GM19351 (cell line): ENCODE results near the gene EVI5L.
"Not testable (repeated sequence)": the region's sequence is repeated elsewhere in the genome, so short reads cannot be mapped to it uniquely, and the experiment has no call there.

Experiments
- ATAC-seq: cut with Tn5 transposase; IDR thresholded peaks from one replicate; pipeline ENCODE4 v1.9.1; 2021; ENCODE audit warnings: mild to moderate bottlenecking, moderate library complexity; ENCODE audit not compliant: unreplicated experiment

Gene EVI5L

DNA sequence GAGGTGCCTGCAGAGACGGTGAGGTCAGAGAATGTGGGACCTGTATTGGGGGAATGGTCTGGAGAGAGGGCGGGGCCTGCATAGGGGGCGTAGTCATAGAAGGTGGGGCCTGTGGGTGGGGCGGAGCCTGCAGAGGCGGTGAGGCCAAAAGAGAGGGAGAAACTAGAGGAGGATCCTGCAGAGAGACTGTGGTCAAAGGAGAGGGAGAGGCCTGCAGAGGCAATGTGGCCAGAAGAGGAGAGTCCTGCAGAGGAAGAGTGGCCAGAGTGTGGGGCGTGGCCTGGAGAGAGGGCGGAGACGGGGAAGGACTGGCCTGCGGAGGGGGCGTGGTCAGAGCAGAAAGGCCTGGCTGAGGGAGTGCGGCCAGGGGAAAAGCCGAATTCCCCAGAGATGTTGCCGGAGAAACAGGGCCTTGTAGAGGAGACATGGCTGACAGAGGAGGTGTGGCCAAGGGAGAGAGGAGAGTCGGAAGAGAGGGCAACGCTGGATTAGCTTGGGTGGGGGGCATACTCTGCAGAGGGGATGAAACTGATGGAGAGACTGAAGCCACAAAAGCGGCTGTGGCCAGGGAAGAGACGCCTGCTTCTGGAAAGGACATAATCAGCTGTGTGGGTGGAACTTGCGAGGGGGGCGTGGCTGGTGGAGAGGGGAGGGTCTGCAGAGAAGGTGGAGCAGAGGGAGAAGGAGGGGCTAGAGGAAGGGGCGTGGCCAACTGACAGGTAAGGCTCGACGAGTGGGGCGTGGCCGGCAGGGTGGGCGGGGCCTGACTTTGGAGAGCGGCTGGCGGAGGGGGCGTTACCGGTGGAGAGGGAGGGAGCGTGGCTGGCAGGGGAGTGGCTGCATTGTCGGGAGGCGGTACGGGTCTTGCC is 41.7 kb downstream of the EVI5L start:
- no peak for ATAC-seq

DNA sequence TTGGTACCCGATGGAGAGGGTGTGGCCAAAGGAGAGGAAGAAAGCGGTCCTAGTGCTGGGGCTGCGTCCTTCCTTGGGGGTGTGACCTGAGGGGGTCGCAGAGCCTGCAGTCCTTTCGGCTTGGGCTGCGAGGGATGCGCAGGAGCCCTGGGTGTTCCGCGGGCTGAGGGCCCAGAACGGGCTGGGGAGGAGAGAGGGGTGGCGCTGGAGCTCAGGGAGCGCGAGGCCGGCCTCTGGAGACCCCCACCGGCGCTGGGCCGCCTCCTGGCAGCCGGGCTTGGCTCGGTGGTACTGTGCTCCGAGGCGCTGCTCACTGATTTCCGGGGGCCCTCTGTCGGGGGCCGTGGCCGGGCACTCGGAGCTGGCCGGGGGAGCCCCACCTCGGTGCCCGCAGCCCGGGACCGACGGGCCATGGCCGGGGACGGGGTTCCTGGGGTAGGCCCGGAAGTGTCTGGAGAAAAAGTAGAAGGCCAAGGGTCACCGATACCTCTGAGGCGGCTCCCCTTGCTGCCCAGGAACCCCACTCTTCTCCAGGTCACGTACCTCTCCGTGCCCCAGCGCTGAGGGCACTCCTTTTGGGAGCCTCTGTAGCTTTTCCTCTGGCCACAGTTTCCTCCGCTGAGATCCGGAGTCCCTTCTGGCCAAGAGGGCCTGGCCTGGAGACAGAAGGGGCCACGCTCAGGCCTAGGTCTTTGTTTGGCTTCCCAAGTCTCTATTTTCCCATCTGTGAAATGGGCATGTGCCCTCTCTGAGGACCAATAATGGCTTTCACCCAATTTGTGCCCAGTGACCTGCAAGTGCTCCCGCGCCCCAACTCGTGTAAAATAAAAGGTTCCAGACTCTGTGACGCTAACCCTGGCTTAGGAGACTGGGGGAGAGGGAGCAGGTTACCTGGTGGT is 42.5 kb downstream of the EVI5L start:
- no peak for ATAC-seq

DNA sequence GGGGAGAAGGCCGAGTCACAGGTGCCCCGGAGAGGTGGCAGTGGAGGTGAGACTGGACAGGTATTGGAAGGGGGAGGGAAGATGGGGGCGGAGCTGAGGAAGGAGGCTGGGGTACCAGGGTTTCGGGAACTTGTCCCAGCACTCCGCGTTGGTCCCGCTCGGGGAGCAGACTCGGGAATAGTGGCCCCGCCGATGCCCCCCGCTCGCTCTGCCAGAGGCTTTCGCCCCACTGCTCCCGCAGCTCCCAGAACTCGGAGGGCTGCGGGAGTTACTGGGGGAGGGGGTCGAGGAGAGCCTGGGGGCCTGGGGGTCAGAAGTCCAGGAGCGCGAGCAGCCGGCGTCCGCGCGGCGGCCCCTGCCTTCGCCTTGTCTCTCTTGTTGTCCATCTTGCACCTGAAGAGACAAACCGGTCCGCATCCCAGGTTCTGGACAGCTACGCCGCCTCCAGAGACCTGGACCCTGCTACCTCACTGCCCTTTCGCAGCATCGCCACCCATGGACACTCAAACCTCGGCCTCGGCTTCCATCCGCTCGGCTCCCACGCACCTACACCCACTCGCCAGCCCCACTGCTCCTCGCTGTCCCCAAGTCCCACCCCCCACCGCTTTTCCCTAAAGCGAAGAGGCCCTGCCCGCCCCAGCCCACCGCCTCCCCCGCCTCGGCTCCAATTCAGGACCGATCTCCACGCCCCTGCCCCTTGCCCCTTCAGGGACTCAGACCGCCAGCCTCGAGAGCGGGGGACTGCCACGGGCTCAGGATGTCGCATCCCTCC is 43.5 kb downstream of the EVI5L start:
- no peak for ATAC-seq

DNA sequence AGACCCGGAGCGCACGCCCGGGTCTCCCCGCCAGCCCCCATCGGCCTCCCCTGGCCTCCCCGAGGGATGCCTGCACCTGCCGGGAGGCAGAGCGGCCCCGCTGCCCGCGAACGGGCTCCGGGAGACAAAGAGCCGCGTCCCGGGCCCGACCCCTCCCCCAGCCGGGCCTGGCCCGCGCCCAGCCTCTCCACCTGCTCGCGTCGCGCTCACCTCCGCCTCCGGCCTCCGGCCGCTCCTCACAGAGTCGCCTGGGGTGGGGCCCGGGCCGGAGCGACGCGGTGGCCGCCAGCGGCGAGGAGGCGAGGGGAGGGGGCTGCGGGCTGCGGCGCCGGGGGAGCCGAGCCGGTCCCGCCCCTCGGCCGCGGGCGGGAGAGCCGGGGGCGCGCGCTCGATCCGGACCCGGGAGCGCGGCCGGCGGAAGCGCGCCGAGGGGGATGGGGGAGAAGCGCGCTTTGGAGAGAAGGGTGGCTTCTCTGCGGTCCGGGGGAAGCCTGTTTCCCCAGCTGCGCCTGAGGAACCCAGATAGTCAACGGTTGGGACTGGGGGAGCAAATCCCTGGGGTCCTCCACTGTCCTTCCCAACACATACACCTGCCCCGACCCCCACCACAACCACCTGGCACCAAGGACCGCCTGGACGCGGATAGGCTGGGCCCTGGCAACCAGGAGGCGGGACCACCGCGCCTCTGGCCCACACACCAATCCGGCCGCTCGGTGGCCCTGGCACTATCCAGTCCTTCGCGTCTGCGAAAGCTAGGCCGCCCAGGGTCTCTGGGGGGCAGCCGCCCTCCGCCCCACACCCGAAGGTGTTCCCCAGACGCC is 44.3 kb downstream of the EVI5L start, which contains the start of gene PRR36:
Gene PRR36, minus strand, starts transcription at position 315 of the 821 bp plus-strand sequence. CDS start 701 bp downstream, outside the sequence.
- no peak for ATAC-seq

DNA sequence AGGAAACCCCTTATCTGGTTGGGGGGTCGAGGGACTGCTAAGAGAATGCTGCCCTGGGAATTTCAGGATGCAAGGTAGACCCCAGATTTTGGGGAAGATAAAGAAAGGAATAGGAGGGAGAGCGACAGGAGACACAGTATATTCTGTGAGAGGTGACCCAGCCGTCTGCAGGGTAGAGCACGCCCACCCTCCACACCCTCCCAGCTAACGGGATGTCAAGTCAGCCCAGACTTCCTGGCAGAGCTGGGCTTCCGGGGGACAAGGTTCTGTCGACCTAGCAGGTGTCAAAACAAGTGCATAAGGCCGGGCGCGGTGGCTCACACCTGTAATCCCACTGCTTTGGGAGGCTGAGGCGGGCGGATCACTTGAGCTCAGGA is 44.9 kb downstream of the EVI5L start:
- no peak for ATAC-seq

DNA sequence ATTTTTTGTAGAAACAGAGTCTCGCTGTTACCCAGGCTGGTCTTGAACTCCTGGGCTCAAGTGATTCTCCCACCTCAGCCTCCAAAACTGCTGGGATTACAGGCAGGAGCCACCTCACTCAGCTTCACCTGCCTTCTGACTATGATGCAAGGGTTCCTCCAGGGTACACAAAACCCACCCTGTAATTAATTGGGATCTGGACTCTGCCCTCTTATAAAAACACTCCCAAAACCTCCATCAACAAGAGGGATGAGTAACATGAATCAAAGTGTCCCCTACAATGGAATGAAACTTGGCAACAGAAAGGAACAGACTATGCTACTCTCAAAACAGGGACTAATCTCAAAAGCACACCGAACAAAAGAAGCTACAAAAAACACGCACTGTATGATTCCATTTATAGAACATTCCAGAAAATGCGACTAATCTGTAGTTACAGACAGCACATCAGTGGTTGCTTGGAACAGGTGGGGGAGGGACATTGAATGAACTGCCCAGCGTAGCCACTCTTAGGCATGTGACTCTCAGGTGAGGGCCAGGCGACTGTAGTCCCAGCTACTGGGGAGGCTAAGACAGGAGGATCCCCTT is 47.3 kb downstream of the EVI5L start:
- ATAC-seq: no peak

DNA sequence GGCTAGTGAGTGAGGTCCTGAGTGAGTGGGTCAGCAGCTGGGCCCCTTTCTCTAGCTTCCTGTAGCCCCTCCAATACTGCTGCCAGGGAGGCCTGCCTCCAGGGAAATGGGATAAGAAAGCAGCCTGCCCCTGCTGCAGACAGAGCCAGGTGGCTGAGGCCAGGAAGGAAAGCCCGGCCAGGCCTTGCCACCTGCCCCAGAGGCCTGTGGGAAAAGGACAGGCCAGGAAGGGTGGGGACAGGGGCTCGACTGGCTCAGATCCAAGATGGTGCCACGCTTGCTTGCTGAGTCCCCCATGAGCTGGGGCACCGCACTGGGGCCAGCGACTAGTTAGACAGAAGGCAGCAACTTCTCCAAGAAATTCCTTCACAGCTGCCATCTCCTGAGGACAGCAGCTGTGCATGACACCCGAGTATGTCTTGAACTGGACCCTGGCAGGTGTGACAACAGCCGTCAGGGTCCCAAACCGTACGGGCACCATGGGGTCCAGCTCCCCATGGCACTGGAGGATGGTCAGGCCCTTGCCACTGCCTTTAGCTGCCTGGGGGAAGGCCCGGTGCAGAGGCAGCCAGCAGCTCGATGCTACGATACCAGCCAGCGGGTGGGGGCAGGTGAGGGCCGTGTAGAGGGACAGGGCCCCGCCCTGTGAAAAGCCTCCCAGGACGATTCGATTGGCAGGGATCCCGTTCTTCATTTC is 49.2 kb downstream of the EVI5L start:
- no peak for ATAC-seq

DNA sequence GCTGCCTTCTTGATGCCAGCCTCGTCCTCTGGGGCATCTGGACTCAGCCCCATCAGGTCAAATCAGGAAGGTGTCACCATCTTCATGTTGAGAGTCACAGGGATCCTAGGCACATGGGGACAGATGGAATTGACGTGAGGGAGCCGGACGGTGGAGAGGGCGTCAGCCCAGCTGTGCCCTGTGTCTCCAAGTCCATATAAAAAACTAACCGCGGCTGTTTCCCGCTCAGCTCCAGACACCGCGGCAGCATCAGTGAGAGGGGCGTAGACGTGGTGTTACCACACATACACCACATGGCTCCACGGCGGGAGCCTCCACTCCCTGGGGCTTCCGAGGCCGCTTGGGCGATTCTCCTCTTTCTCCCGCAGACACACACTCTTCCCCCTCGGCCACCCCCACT is 49.8 kb downstream of the EVI5L start:
- no peak for ATAC-seq

DNA sequence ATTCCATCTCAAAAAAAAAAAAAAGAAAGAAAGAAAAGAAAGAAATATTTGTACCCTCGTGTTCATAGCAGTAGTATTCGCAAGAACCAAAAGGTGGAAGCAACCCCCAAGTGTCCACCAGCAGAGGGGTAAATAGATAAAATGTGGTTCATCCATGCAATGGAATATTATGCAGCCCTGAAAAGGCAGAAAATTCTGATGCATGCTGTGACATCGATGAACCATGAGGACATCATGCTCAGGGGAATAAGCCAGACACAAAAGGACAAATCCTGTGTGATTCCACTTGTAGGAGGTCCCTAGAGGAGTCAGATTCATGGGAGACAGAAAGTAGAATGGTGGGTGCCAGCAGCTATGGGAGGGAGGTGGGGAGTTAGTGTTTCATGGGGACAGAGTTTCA is 51.9 kb downstream of the EVI5L start:
- no peak for ATAC-seq

DNA sequence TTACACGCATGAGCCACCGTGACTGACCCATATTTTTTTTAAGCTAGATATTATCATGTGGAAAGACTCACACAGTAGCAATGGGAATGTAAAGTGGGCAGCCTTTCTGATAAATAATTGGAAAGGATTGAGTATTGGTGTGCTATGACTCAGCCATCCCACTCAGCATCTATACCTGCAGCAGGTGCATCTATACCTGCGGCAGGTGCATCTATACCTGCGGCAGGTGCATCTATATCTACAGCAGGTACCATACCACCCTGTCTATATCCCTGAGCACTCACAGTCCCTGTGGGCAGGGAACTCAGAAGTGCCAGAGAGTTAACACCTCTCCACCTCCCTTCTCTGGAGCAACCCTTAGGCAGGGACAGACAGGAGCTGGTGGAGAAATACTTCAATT is 53.1 kb downstream of the EVI5L start:
- ATAC-seq: no peak

DNA sequence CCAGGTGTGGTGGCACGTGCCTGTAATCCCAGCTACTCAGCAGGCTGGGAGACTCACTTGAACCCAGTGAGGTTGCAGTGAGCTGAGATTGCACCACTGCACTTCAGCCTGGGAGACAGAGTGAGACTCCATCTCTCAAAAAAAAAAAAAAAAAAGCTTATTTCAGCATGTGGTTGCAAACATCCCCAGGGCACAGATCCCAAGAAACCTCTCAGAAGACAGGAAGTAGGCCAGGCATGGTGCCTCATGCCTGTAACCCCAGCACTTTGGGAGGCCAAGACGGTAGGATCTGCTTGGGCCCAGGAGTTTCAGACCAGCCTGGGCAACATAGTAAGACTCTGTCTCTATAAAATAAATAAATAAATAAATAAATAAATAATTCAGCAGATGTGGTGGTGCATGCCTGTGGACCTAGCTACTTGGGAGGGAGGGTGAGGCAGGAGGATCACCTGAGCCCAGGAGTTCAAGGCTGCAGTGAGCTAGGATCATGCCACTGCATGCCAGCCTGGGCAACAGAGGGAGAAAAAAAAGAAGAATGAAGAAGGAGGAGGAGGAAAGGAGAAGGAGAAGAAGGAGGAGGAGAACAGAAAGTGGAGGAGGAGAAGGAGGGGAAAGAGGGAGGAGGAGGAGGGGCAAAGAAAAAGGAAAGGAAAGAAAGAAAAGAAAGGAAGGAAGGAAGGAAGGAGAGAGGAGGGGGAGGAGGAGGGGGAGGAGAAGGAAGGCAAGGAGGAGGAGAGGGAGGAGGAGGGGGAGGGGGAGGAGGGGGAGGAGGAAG is 54.0 kb downstream of the EVI5L start:
- ATAC-seq: no peak

DNA sequence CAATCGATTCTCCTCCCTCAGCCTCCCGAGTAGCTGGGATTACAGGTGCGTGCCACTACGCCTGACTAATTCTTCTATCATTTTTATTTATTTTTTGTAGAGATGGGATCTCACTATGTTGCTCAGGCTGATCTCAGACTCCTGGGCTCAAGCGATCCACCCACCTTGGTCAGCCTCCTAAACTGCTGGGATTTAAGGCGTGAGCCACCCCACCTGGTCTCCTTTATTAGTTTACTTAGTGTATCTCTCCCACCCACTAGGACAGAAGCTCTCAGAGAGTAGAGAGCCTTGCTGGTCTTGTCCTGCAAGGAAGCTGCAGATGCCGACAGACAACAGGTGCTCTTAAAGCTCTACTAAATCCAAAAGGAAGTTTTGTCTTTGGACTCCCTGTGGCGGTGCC is 55.8 kb downstream of the EVI5L start:
- no peak for ATAC-seq

DNA sequence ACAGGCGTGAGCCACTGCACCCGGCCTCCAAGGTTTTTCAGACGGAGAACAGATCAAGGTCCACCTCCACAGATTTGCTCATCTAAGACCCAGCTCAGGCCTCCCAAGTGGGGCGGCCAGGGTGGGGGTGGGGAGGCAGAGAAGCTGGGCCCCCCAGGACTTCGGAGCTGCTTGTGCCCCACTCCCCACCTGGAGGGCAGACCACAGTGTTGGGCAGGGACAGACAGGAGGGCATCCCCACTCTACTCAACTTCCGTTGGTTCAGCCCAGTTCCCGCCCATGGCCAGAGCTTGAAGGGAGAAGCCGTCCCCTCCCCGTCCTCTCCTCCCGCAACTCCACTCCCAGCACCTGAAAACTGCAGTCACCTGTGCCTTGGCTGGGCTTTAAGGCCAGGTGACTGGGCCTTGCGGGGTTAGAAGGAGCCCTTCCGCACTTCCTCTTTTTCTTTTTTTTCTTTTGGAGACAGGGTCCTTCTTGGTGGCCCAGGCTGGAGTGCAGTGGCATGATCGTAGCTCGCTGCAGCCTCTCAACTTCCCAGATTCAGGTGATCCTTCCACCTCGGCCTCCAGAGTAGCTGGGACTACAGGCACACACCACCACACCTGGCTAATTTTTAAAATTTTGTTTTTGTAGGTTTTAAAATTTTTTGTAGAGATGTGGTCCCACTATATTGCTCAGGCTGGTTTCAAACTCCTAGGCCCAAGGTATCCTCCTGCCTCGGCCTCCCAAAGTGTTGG is 57.6 kb downstream of the EVI5L start:
- no peak for ATAC-seq

DNA sequence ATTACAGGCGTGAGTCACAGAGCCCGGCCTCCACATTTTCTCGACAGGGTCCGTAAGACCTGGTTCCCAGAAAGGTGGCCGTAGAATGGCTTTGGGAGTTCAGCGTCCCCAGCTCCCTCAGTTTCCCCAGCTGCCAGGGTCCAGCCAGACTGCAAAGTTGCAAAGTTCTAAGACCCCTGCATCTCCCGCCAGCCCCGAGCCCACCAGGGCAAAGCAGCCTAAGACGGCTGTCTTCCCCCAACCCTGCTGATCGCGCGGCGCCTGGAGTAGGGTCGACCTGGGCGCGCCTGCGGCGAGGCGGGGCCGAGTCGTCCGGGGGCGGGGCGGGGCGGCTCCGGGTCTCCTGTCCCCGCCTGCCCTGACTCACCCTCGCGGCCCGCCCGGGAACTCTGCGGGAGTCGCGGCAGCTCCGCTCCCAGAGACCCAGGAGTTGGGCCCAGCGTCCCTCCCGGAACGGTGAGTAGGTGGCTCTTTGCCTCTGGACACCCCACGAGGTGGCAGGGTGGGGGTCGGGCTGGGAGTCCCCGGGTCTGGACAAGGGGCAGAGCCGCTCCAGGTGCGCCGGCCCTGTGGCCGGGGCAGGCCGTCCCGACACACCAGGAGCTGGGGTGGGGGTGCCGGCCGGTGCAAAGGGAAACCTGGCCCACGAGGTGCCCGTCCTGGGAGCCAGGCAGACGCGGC is 58.3 kb downstream of the EVI5L start, which contains the start of gene LRRC8E:
Gene LRRC8E, plus strand, starts transcription at position 366 of the 681 bp plus-strand sequence. CDS start 7,094 bp downstream, outside the sequence.
- ATAC-seq: no peak

DNA sequence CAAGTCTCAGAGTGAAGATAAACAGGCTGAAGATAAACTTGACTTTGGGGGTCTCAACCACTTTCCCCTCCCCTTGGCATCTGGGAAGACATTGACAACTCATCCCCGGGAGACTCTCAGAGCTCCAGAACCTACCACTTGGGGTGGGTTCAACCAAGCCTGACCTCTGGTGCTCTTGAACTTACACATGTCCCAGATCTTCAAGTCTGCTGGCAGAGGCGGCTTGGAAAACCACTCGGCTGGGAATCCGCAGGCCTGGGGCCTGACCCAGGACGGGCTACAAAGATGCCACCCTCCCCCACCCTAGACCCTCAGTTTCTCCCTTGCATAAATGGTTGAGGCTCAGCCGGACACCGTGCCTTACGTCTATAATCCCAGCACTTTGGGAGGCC is 58.8 kb downstream of the EVI5L start:
- no peak for ATAC-seq

DNA sequence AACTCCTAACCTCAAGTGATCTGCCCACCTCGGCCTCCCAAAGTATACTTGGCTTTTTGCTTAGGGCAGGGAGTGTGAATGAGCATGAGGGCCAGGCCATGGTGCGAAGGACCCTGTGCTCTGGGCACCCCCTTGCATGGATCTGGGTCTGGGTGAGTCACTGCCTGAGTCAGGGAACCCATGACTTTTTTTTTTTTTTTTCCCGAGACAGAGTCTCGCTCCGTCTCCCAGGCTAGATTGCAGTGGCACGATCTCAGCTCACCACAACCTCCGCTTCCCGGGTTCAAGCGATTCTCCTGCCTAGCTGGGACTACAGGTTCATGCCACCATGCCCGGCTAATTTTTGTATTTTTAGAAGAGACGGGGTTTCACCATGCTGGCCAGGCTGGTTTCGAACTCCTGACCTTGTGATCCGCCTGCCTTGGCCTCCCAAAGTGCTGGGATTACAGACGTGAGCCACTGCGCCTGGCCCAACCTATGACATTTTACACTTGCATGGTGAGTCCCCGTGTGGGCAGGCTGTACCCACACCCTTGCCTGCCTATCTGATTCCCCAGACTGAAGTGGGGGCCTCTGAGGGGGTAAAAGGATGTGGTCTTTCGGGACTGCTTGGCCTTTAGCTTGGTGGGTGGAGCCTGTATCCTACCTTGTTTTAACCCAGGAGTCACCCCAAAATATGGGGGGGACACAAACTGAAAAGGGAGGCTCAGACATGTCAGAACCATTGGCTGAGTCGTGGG is 63.5 kb downstream of the EVI5L start:
- not testable (repeated sequence) for ATAC-seq
